HG02852 (cell line): ENCODE results near the gene HSPB7.
"Not testable (repeated sequence)": the region's sequence is repeated elsewhere in the genome, so short reads cannot be mapped to it uniquely, and the experiment has no call there.

Experiments used
- ATAC-seq: cut with Tn5 transposase; IDR thresholded peaks from one replicate; pipeline ENCODE4 v1.9.1; 2021; ENCODE audit warnings: mild to moderate bottlenecking, moderate library complexity; ENCODE audit not compliant: unreplicated experiment

Gene HSPB7

GRCh38 chr1:16009030-16009460 lies 8.8 kb downstream of the HSPB7 start:
- ATAC-seq = no peak

GRCh38 chr1:16007671-16008341 lies 10.0 kb downstream of the HSPB7 start:
- ATAC-seq = no peak

- ATAC-seq = no peak
Measured at GRCh38 chr1:16006552-16007485, 11.0 kb downstream of the HSPB7 start.

- ATAC-seq = no peak
Measured at GRCh38 chr1:16006010-16006409, 11.8 kb downstream of the HSPB7 start.

GRCh38 chr1:16005597-16005996 lies 12.2 kb downstream of the HSPB7 start:
- no peak for ATAC-seq

GRCh38 chr1:16001274-16001673 lies 16.6 kb downstream of the HSPB7 start:
- ATAC-seq = not testable (repeated sequence)

- ATAC-seq = no peak
Measured at GRCh38 chr1:15998929-15999328, 18.9 kb downstream of the HSPB7 start.

GRCh38 chr1:15997637-15998280 lies 20.1 kb downstream of the HSPB7 start:
- no peak for ATAC-seq

- ATAC-seq = no peak
Measured at GRCh38 chr1:15997076-15997585, 20.7 kb downstream of the HSPB7 start.

GRCh38 chr1:15994590-15995351 lies 23.1 kb downstream of the HSPB7 start:
- ATAC-seq = no peak

GRCh38 chr1:15994081-15994480 lies 23.8 kb downstream of the HSPB7 start:
- ATAC-seq = no peak

GRCh38 chr1:15993666-15994065 lies 24.2 kb downstream of the HSPB7 start:
- ATAC-seq = no peak

- no peak for ATAC-seq
Measured at GRCh38 chr1:15992582-15993500, 25.0 kb downstream of the HSPB7 start.

- ATAC-seq = no peak
Measured at GRCh38 chr1:15992187-15992553, 25.7 kb downstream of the HSPB7 start.

GRCh38 chr1:15991427-15992186 lies 26.2 kb downstream of the HSPB7 start:
- ATAC-seq = no peak

GRCh38 chr1:15989776-15990175 lies 28.1 kb downstream of the HSPB7 start:
- ATAC-seq = no peak

GRCh38 chr1:15988856-15989736 lies 28.7 kb downstream of the HSPB7 start:
- no peak for ATAC-seq
